ENCODE data around the gene EHF.

GRCh38 chr11:34594603-34595002, 26.3 kb upstream of the EHF start:
- no peak for TF ChIP-seq POLR2AphosphoS5 (IDR thresholded peaks at IDR 0.05)
- TF ChIP-seq, protein P1, sequence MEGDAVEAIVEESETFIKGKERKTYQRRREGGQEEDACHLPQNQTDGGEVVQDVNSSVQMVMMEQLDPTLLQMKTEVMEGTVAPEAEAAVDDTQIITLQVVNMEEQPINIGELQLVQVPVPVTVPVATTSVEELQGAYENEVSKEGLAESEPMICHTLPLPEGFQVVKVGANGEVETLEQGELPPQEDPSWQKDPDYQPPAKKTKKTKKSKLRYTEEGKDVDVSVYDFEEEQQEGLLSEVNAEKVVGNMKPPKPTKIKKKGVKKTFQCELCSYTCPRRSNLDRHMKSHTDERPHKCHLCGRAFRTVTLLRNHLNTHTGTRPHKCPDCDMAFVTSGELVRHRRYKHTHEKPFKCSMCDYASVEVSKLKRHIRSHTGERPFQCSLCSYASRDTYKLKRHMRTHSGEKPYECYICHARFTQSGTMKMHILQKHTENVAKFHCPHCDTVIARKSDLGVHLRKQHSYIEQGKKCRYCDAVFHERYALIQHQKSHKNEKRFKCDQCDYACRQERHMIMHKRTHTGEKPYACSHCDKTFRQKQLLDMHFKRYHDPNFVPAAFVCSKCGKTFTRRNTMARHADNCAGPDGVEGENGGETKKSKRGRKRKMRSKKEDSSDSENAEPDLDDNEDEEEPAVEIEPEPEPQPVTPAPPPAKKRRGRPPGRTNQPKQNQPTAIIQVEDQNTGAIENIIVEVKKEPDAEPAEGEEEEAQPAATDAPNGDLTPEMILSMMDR (IDR thresholded peaks at IDR 0.05), result no peak
- no peak for TF ChIP-seq EP300 (IDR thresholded peaks at IDR 0.05)

Data from stomach (tissue), 4 donors.